RPMI7951 (cell line): Measurements from ENCODE around the gene UBA1. TPM values are rescaled to one million over a fixed set of nuclear protein-coding genes. Genes with fewer than 3 reads are reported as not detected.
A peak's percentile ranks its signal among the peaks of the same experiment; 100 is the strongest.

Experiments used
- DNase-seq: peaks from one replicate; pipeline ENCODE4 v3.0.0-alpha.2; 2012; ENCODE audit warnings: low read depth
- total RNA-seq: library from RNA; depleted of rRNA; stranded (reverse); fragments of >200 nt; shearing (Covaris generic); gene quantifications from 2 replicates; pipeline ENCODE4 v1.2.3, GENCODE V29; 2014

The UBA1 gene
- total RNA-seq, 1 experiment from 2014 or later, result 283 TPM

DNA sequence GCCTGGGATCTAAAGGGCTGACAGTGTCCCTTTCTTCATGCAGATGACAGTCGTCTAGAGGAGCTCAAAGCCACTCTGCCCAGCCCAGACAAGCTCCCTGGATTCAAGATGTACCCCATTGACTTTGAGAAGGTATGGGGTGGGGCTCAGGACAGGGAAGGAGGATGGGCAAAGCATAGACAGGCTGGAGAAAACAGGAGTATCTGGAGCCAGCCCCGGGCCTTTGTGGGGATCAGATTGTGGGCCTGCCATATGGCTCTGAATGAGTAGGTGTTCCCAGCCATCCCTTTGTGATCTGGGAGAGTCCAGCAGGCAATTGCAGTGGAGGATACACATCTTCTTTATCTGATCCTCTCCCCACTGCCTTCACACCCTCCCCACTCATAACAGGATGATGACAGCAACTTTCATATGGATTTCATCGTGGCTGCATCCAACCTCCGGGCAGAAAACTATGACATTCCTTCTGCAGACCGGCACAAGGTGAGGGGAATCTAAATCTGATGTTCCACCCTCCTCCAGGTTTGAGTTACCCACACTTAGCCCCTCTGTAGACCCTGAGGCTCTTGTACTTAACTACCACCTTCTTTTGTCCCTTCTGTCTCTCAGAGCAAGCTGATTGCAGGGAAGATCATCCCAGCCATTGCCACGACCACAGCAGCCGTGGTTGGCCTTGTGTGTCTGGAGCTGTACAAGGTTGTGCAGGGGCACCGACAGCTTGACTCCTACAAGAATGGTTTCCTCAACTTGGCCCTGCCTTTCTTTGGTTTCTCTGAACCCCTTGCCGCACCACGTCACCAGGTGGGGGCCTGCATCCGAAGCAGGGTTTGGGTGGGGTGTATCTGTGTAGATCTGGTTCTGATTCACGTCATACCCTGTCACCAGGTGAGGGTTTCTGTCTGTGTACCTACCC lies 19.0 kb downstream of the UBA1 start:
- DNase-seq, result no peak

DNA sequence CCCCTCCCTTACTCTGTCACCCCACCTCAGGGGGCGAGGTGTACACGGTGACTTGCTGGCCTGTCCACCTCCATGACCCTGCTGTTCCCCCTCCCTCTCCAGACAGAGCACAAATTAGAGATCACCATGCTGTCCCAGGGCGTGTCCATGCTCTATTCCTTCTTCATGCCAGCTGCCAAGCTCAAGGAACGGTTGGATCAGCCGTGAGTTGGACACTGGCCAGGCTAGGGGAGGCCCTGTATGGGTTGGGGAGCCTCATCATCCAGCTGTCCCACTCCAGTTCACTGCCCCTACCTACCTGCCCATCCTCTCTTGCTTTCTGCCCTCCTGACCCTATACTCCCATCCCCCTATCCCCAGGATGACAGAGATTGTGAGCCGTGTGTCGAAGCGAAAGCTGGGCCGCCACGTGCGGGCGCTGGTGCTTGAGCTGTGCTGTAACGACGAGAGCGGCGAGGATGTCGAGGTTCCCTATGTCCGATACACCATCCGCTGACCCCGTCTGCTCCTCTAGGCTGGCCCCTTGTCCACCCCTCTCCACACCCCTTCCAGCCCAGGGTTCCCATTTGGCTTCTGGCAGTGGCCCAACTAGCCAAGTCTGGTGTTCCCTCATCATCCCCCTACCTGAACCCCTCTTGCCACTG lies 20.9 kb downstream of the UBA1 start:
- no peak for DNase-seq

- peak; percentile 59 for DNase-seq
Observed at GRCh38 chrX:47215291-47215900, 21.8 kb downstream of the UBA1 start.

DNA sequence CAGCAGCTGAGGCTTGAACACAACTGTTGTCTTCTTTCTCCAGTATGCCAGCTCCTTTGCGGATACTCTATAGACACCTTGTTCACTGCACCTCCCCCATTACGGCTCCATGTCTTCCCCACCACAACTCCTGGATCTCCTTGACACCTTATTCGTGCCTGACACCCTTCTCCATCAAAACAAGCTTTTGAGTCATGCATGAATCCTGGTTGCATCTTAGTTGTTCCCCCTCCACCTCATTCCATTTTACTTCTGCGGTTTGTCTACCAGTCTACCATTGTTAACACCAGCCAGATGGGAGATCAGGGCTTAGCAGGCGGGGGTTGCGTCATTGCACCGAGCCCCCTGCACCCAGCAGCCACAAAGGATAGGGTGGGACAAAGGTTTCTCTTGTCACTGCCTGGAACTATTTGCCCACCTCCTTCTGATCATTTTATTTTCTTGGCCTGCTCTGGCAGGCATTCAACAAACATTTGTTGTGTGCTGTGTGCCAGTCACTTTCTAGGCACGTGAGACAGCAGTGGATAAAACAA lies 22.8 kb downstream of the UBA1 start:
- peak; percentile 73 for DNase-seq

DNA sequence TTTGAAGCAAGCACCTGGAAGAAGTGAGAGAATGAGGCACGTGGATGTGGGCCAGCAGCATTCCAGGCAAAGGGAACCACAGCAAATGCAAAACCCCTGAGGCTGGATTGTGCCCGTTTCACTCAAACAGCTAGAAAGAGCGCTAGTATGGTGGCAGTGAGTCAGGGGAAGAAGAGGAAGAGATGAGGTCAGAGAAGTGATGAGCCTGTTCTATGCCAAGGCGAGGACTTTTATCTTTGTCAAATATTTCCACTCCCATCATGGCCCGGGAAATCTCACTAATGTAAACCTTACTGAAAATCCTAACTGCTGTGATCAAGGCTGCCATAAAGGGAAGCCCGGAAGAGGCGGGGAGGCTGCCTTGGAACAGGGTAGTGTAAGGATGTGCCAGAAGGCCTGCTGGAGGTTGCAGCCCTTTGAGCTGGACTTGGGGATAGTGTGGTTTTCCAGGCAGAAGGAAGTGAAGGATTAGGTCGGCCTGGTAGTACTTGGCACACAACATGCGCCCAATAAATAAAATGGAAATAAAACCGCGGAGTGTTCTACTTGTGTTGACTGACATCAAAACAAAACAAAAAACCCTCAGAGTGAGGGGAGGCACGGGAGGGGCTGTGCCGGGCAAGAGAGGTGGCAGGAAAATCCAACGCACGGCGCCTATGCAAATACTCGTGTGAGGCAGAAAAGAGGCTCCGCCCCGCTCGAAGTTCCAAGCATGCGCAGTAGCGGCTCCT lies 23.7 kb downstream of the UBA1 start:
- peak; percentile 96 for DNase-seq

DNA sequence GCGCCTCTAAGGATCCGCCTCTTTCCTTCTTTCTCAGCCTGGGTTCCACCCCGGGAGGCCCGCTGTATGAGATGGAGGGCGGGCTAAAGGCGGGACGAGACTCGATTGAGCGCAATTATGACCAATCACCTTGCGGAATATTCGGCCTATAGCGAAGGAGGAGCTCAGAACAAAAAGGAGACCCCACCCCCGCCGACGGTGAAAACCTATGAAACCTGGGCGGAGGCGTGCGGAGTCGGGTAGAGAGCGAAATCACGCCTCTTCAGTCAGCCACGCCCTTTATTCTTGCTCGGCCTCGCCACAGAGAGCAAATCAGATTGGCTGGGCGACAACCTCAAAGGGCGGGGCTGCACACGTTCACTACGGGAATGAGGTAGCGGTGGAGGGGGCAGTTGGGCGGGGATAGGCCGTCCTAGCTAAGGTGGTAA lies 24.2 kb downstream of the UBA1 start:
- DNase-seq, result peak; percentile 99

- peak; percentile 82 for DNase-seq
Observed at GRCh38 chrX:47218280-47218919, 24.8 kb downstream of the UBA1 start, which contains the start of gene CDK16. Gene CDK16 (plus strand): TSS chrX:47218681. CDS start chrX:47223558, 4,877 bp downstream.

DNA sequence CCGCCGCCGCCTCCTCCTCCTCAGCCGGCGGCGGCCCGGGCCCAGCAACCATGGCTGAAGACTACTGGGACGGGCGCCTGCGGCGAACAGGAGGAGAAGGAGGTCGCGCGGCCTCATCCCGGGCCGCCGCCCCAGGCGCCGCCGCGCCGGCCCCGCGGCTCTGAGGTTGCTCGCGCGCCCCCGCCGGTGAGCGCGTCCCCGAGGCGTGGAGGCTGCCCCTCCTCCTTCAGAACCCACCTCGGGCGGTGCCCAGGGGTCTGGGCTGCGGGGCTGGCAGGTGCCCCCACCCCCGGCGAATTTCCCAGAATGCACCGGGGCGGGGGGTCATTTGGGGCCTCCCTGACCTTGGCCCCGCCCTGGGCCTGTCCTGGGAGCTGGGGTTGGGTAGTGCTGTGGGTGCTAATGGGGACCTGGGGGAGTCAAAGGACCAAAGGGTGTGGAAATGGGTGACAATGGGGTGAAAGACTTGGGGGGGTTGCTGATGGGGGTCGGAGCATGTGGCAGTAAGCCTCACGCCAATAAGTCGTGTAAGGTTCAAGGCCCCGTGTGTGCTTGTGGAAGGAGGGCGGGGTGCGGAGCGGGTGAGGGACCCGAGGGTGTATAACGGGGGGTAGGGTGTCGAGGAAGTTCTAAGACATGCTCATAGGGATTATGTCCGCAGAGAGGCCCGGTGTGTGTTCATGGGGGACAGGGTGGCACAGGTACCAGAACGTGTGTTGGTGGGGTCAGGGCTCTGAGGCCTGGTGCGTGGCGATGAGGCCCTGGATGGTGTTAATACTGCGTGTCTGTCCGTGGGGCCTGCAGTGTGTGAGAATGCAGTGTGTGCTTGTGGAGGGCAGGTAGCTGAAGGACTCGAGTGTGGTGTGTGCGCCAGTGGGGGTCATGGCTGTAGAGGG lies 25.5 kb downstream of the UBA1 start:
- DNase-seq, result peak; percentile 21

DNA sequence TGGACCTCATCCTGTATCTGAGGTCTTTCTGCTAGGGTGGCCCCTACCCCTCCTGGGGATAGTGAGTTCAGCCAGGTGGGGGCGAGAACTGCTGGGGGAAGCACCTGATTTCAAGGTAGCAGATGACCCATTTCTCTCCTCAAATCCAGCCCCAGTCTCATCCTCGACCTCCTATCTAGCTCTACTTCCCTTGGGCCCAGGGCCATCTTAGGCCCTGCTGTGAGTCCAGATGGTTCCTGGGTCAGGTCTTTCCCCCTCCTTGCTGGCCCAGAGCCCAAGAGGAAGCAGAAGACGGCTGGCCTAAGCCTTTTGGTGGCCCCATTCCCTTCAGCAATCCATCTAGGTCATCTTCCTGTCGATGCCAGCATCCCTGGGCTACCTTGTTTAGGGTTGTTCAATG lies 28.1 kb downstream of the UBA1 start:
- no peak for DNase-seq

DNA sequence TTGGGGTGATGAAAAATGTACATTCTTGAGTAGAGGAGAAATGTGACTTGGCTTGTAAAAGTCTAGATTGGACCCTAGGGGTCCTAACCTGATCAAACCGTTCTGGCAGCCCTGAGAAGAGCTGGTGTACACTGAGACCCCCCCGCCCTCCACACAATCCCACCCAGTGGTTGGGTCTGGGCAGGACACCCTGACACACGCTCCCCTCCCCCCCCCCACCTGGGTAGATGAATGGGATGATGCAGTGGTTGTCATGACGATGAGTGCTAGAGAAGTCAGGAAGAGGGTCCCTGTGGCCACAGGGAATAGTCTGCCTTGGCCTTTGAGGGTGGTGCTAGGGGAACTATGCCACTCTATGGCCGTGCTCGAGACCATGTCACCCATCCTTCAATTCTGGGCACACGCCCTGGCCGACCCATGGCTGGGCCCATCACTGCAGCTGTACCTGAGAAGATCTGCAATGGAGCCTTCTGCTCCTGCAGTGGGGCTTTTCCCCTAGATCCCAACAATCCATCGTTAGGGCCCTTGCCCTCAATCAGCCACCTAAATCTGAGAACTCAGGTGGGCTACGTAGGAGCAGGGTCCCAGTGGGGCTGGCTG lies 29.2 kb downstream of the UBA1 start:
- no peak for DNase-seq

DNA sequence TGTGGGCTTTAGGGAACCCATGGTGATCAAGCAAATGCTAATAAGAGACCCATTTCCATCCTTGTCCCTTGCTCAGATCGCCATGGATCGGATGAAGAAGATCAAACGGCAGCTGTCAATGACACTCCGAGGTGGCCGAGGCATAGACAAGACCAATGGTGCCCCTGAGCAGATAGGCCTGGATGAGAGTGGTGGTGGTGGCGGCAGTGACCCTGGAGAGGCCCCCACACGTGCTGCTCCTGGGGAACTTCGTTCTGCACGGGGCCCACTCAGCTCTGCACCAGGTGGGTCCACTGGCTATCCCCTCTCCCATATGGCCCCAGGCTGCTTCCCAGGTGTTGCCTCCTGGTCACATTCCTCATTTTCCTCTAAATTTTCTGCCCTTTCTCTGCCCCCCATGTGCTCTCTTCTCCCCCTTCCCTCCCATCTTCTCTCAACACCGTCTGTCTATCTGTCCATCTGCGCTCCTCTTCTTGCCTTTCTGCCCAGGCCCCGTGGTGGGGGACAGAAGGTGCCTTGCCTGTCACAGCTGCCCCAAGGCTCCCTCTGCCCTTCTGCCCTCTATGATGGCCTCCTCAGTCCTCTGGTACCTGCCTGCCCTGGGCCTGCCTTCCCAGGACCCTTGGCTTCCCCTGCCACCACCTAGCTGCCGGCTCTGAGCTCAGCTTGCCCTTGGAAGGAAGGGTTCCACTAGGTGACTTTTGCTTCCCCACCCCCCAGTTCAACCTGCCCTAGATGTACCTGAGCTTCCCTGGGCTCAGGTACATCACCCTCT lies 30.0 kb downstream of the UBA1 start:
- DNase-seq, result no peak

- no peak for DNase-seq
Observed at GRCh38 chrX:47224266-47224895, 30.8 kb downstream of the UBA1 start.

DNA sequence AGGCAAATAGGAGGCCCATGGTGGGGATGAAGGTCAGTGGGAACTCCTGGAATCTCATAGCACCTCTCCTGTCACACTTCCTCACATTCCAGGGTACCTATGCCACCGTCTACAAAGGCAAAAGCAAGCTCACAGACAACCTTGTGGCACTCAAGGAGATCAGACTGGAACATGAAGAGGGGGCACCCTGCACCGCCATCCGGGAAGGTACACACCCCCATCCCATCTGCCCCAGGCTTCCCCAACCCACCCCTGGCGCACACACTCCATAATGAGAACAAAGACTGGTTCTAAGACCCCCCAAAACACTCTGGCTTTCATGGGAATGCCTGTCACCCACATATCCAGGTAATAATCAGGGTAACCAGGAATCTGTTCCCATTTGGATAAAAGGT lies 31.3 kb downstream of the UBA1 start:
- no peak for DNase-seq

GRCh38 chrX:47226071-47226470 lies 32.4 kb downstream of the UBA1 start:
- DNase-seq, result no peak

DNA sequence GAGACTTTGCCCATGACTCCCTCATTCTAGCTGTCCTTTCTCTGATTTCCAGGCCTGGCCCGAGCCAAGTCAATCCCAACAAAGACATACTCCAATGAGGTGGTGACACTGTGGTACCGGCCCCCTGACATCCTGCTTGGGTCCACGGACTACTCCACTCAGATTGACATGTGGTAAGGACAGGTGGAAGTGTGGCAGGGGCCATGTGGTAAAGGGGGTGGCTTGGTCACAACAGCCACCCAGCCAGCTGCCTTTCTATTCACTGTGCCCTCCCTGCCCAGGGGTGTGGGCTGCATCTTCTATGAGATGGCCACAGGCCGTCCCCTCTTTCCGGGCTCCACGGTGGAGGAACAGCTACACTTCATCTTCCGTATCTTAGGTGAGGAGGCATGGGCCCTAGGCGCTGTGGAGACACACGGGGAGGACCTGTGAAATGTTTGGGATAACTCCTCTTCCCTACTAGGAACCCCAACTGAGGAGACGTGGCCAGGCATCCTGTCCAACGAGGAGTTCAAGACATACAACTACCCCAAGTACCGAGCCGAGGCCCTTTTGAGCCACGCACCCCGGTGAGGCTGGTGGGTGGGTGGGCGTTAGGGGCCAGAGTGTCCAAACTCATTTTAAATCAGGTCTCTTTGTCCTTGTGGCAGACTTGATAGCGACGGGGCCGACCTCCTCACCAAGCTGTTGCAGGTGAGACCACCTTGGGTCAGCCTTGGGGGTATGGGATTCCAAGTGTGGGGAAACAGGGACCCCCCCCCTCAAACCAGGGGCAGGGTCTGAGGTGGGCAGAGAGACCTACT lies 33.1 kb downstream of the UBA1 start:
- no peak for DNase-seq

- no peak for DNase-seq
Observed at GRCh38 chrX:47227334-47227583, 33.6 kb downstream of the UBA1 start.

DNA sequence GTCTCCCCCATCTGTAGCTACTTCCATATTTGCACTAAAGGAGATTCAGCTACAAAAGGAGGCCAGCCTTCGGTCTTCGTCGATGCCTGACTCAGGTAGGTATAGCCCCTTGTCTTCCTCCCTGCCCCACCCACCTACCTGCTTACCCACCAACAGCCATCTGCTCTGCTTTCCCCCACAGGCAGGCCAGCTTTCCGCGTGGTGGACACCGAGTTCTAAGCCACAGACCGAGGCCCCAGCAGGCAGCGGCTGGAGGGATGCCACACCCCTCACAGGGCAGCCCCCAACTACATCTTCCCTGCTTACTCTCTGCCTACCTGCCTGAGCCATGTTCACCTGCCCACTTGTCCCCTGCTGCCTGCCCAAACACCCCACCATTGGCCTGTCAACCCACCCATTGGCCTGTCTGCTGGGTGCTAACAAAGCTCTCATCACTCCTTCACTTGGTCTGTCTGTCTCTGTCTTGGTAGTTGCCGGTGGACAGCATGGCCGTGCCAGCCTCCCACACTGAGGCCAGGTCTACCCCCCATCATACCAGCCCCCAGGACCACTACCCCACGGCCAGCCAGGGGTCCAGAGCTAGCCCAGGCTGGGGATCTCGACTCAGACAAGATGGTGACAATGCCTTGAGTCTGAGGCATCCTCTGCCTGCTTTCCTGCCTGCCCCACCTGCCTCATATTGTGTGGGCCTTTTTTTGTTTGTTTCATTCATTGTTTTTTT lies 35.1 kb downstream of the UBA1 start:
- no peak for DNase-seq
